Measurements from ENCODE around the gene NEU2.

GRCh38 chr2:233023761-233024410 lies 8.6 kb upstream of the NEU2 start:
- TF ChIP-seq CHD1 (IDR thresholded peaks at IDR 0.05; ENCODE audit: low read depth, low read length), result no peak
- no peak for TF ChIP-seq CTCF (conservative IDR thresholded peaks at IDR 0.05; ENCODE audit: low read depth, low read length)
- no peak for TF ChIP-seq SMC3 (IDR thresholded peaks at IDR 0.05; ENCODE audit: low read depth, low read length)
- TF ChIP-seq POLR2A (IDR thresholded peaks at IDR 0.05; ENCODE audit: low read depth, low read length), result no peak
- no peak for TF ChIP-seq NFE2L2 (IDR thresholded peaks at IDR 0.05; ENCODE audit: low read depth, low read length)
- no peak for TF ChIP-seq MAZ (IDR thresholded peaks at IDR 0.05; ENCODE audit: borderline replicate concordance, low read depth, low read length)
- no peak for TF ChIP-seq ELK1 (IDR thresholded peaks at IDR 0.05; ENCODE audit: borderline replicate concordance, low read depth, low read length)
- TF ChIP-seq BHLHE40 (IDR thresholded peaks at IDR 0.05; ENCODE audit: low read depth, low read length), result no peak

All from IMR-90 (cell line).